ENCODE measurements around the gene SRSF12. TPM values are rescaled to one million over a fixed set of nuclear protein-coding genes. Genes with fewer than 3 reads are reported as not detected.

SRSF12 gene
- total and polyA plus RNA-seq, 2 donors: 1.3 to 8.6 TPM

GRCh38 chr6:89050697-89051096, 67.2 kb downstream of the SRSF12 start:
- WGBS: 77% methylated on average over 3 of the region's 3 CpGs
- H3K4me3 ChIP-seq (ENCODE audit: low read depth, low read length): no peak overlapping the region
- no peaks in the 10 kb centered on the region for H3K36me3 ChIP-seq (ENCODE audit: insufficient read depth)
- H3K27ac ChIP-seq (ENCODE audit: low read depth): no peak overlapping the region
- no peaks in the 10 kb centered on the region for H3K4me1 ChIP-seq (ENCODE audit: insufficient read depth)
- no peak for DNase-seq (ENCODE audit: extremely low spot score)

DNA sequence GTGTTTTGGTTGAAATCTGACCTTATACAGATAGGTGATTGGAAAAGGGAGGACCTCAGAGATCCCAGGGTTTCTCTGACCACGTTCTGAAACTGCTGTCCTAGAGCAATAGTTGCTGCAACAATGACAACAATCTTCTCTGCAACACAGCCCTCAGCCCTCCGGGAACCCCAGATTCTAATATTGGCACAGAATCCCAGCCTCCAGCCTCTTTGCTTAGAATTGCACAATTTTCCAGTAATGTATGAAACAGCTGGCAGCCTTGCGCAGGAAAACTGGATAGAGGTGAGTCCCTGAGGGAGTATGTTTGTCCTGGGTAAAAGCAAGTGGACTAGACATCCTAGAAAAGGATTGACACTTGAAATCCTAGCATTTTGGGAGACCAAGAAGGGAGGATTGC, 67.7 kb downstream of the SRSF12 start:
- Histone ChIP-seq H3K27ac (ENCODE audit: low read depth) (no peak overlapping the region), H3K4me1 (ENCODE audit: insufficient read depth) (no peaks in the 10 kb centered on the region), H3K36me3 (ENCODE audit: insufficient read depth) (no peaks in the 10 kb centered on the region), H3K4me3 (ENCODE audit: low read depth, low read length) (no peak overlapping the region)
- WGBS: 48% methylated on average over 3 of the region's 3 CpGs
- DNase-seq (ENCODE audit: extremely low spot score): no peak

GRCh38 chr6:89048985-89049384, 68.9 kb downstream of the SRSF12 start:
- Histone ChIP-seq H3K4me3 (ENCODE audit: low read depth, low read length) (no peak overlapping the region), H3K4me1 (ENCODE audit: insufficient read depth) (no peaks in the 10 kb centered on the region), H3K27ac (ENCODE audit: low read depth) (no peak overlapping the region), H3K36me3 (ENCODE audit: insufficient read depth) (no peaks in the 10 kb centered on the region)
- WGBS: 33% methylated on average over 1 of the region's 1 CpG
- DNase-seq (ENCODE audit: extremely low spot score): peak; percentile 51

GRCh38 chr6:89048288-89048923, 69.5 kb downstream of the SRSF12 start:
- H3K4me3 ChIP-seq (ENCODE audit: low read depth, low read length): no peak overlapping the region
- WGBS: 82% methylated on average over 3 of the region's 3 CpGs

DNA sequence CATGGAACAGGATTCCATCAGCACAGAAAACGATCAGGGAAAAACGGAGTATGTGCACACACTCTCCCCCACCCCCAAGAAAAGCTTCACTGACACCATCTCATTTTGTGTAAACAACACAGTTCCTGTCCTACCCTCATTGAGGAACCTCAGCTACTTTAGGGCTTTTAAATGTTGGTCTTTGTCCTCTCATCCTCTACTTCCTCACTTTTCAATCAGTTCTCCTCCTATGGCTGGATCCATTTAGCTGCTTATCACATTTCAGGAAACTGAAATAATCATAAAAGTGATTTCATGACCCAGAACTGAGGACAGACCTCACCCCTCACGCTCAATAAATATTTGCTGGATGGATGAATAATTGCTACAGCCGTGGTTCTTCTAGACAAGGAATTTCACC, 70.4 kb downstream of the SRSF12 start:
- Histone ChIP-seq H3K4me1 (ENCODE audit: insufficient read depth) (no peaks in the 10 kb centered on the region), H3K27ac (ENCODE audit: low read depth) (no peak overlapping the region), H3K4me3 (ENCODE audit: low read depth, low read length) (no peak overlapping the region), H3K36me3 (ENCODE audit: insufficient read depth) (no peaks in the 10 kb centered on the region)
- no peak for DNase-seq (ENCODE audit: extremely low spot score)
- WGBS: 63% methylated on average over 4 of the region's 4 CpGs

More at GRCh38 chr6:89048288-89048923, 69.5 kb downstream of the SRSF12 start:
- H3K4me1 ChIP-seq (ENCODE audit: insufficient read depth): no peaks in the 10 kb centered on the region
- H3K27ac ChIP-seq (ENCODE audit: low read depth): no peak overlapping the region
- DNase-seq (ENCODE audit: extremely low spot score): no peak
- no peaks in the 10 kb centered on the region for H3K36me3 ChIP-seq (ENCODE audit: insufficient read depth)

Small RNA genes within 50 kb of the gene (small RNA-seq; reads per million reads assigned to genes)
- gene RN7SL336P (not detected), gene RNU2-61P (0.18 reads per million)

Other genes starting within 250 kb of the SRSF12 start
- gene RNGTT, start 154.5 kb downstream of the SRSF12 start, total RNA-seq: 35.0 TPM
- 6.8 TPM for gene RNGTT, start 154.5 kb downstream of the SRSF12 start, polyA plus RNA-seq
- gene PNRC1, start 37.3 kb downstream of the SRSF12 start, total RNA-seq: 224 TPM
- 147 TPM for gene PNRC1, start 37.3 kb downstream of the SRSF12 start, polyA plus RNA-seq
- gene PM20D2, start 28.0 kb upstream of the SRSF12 start, total RNA-seq: 31.3 TPM
- 16.1 TPM for gene PM20D2, start 28.0 kb upstream of the SRSF12 start, polyA plus RNA-seq
- gene GABRR1, start 99.3 kb upstream of the SRSF12 start, total RNA-seq: not detected
- 0.11 TPM for gene GABRR1, start 99.3 kb upstream of the SRSF12 start, polyA plus RNA-seq
- gene GABRR2, start 197.2 kb upstream of the SRSF12 start, total RNA-seq: 1.1 TPM
- gene GABRR2, start 197.2 kb upstream of the SRSF12 start, polyA plus RNA-seq: 0.66 TPM
- 58.7 TPM for gene UBE2J1, start 234.7 kb upstream of the SRSF12 start, total RNA-seq
- 26.4 TPM for gene UBE2J1, start 234.7 kb upstream of the SRSF12 start, polyA plus RNA-seq

All from urinary bladder (tissue), 4 donors.